Measurements from ENCODE around the gene PRKACB.

Gene PRKACB

GRCh38 chr1:84206375-84206774, 62.3 kb downstream of the PRKACB start:
- H3K79me2 ChIP-seq (ENCODE audit: insufficient read depth, low read length), result no peaks in the 10 kb centered on the region; the same call in 1 of the 2 replicates
- DNase-seq, result no peak
- TF ChIP-seq CTCF (IDR thresholded peaks at IDR 0.05; ENCODE audit: borderline replicate concordance, extremely low read depth, low read length, poor library complexity, severe bottlenecking), result no peak
- TF ChIP-seq EZH2 (IDR thresholded peaks at IDR 0.05; ENCODE audit: borderline replicate concordance, low read depth, low read length, severe bottlenecking), result no peak

DNA sequence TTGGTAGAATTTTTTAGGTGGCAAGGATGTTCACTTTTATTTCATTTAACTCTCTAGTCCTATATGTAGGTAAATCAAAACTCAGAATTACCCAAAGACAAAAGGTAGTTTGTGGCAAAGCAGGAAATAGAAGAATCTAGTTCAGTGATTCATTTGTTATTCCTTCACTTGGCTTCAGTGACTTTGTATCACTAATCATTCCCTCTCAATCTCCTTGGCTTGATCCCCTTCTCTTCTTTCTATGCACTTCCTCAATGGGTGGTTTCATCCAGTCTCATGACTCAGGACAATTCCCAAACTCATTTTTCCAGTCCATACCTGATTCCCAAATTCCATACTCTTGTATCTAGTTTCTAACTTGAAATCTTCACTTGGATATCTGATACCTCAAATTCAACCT, 64.9 kb downstream of the PRKACB start:
- no peak overlapping the region for H2AFZ ChIP-seq (ENCODE audit: low read depth, low read length)
- H3K36me3 ChIP-seq (ENCODE audit: insufficient read depth, low read length), result peaks cover 53% of the 10 kb centered on the region
- no peaks in the 10 kb centered on the region for H3K9me3 ChIP-seq (ENCODE audit: insufficient read depth, low read length, severe bottlenecking)
- no peaks in the 10 kb centered on the region for H4K20me1 ChIP-seq (ENCODE audit: insufficient read depth, low read length)
- no peaks in the 10 kb centered on the region for H3K4me1 ChIP-seq (ENCODE audit: insufficient read depth, low read length)
- no peaks in the 10 kb centered on the region for H3K79me2 ChIP-seq (ENCODE audit: insufficient read depth, low read length)
- DNase-seq (no peak), ATAC-seq (ENCODE audit: insufficient read depth, low read depth) (no peak)
- TF ChIP-seq CTCF (IDR thresholded peaks at IDR 0.05; ENCODE audit: borderline replicate concordance, extremely low read depth, low read length, poor library complexity, severe bottlenecking) (no peak), EZH2 (IDR thresholded peaks at IDR 0.05; ENCODE audit: borderline replicate concordance, low read depth, low read length, severe bottlenecking) (no peak)
- no peaks in the 10 kb centered on the region for H3K27me3 ChIP-seq (ENCODE audit: insufficient read depth, low read length, poor library complexity)
- no peak overlapping the region for H3K4me2 ChIP-seq (ENCODE audit: insufficient read depth, low read length)
- H3K4me3 ChIP-seq (ENCODE audit: low read depth in 1 of 2, low read length in 2 of 2), result no peak overlapping the region
- no peak overlapping the region for H3K9ac ChIP-seq (ENCODE audit: low read depth, low read length)
- no peak overlapping the region for H3K27ac ChIP-seq (ENCODE audit: low read length)

More at GRCh38 chr1:84206375-84206774, 62.3 kb downstream of the PRKACB start:
- ATAC-seq (ENCODE audit: insufficient read depth, low read depth), result no peak
- Histone ChIP-seq H2AFZ (ENCODE audit: low read depth, low read length) (no peak overlapping the region), H3K9me3 (ENCODE audit: insufficient read depth, low read length, severe bottlenecking) (no peaks in the 10 kb centered on the region), H3K27ac (ENCODE audit: low read length) (no peak overlapping the region), H3K4me3 (ENCODE audit: low read depth in 1 of 2, low read length in 2 of 2) (no peak overlapping the region), H3K4me1 (ENCODE audit: insufficient read depth, low read length) (no peaks in the 10 kb centered on the region), H4K20me1 (ENCODE audit: insufficient read depth, low read length) (no peaks in the 10 kb centered on the region), H3K9ac (ENCODE audit: low read depth, low read length) (no peak overlapping the region), H3K36me3 (ENCODE audit: insufficient read depth, low read length) (peaks cover 57% of the 10 kb centered on the region), H3K27me3 (ENCODE audit: insufficient read depth, low read length, poor library complexity) (no peaks in the 10 kb centered on the region), H3K4me2 (ENCODE audit: insufficient read depth, low read length) (no peak overlapping the region)

DNA sequence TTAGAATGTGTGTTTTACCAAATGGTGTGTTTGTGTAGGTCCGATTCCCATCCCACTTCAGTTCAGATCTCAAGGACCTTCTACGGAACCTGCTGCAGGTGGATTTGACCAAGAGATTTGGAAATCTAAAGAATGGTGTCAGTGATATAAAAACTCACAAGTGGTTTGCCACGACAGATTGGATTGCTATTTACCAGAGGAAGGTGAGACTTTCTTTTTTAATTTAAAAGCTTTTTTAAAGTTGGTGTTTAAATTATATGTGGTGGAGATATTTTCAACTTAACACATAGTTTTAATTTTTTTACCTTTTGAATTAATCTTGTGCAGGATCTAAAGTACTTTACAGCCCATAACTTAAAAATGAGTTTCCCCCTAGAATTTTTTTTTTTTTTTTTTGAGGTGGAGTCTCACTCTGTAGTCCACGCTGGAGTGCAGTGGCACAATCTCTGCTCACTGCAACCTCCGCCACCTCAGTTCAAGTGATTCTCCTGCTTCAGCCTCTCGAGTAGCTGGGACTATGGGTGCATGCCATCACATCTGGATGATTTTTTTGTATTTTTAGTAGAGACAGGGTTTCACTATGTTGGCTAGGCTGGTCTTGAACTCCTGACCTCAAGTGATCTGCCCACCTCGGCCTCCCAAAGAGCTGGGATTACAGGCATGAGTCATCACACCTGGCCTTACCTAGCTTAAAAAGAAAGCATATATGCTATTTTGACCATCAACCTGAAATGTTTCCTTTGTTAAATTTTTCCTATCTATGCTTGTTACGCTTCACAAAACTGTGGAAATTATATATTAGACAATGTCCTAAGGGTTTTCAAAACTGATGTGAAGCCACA, 70.3 kb downstream of the PRKACB start:
- Histone ChIP-seq H3K79me2 (ENCODE audit: insufficient read depth, low read length) (no peaks in the 10 kb centered on the region), H3K9me3 (ENCODE audit: insufficient read depth, low read length, severe bottlenecking) (peaks cover 4% of the 10 kb centered on the region), H3K9ac (ENCODE audit: low read depth, low read length) (no peak overlapping the region), H4K20me1 (ENCODE audit: insufficient read depth, low read length) (no peaks in the 10 kb centered on the region), H3K4me2 (ENCODE audit: insufficient read depth, low read length) (no peak overlapping the region), H3K4me3 (ENCODE audit: low read depth in 1 of 2, low read length in 2 of 2) (no peak overlapping the region), H3K4me1 (ENCODE audit: insufficient read depth, low read length) (no peaks in the 10 kb centered on the region), H3K27me3 (ENCODE audit: insufficient read depth, low read length, poor library complexity) (no peaks in the 10 kb centered on the region), H3K27ac (ENCODE audit: low read length) (no peak overlapping the region), H2AFZ (ENCODE audit: low read depth, low read length) (no peak overlapping the region), H3K36me3 (ENCODE audit: insufficient read depth, low read length) (peaks cover 55% of the 10 kb centered on the region)
- TF ChIP-seq EZH2 (IDR thresholded peaks at IDR 0.05; ENCODE audit: borderline replicate concordance, low read depth, low read length, severe bottlenecking), result no peak
- no peak for TF ChIP-seq CTCF (IDR thresholded peaks at IDR 0.05; ENCODE audit: borderline replicate concordance, extremely low read depth, low read length, poor library complexity, severe bottlenecking)
- DNase-seq (no peak), ATAC-seq (ENCODE audit: insufficient read depth, low read depth) (no peak)

Data from DND-41 (cell line).